ENCODE measurements around the gene ACTG2.

The ACTG2 gene

DNA sequence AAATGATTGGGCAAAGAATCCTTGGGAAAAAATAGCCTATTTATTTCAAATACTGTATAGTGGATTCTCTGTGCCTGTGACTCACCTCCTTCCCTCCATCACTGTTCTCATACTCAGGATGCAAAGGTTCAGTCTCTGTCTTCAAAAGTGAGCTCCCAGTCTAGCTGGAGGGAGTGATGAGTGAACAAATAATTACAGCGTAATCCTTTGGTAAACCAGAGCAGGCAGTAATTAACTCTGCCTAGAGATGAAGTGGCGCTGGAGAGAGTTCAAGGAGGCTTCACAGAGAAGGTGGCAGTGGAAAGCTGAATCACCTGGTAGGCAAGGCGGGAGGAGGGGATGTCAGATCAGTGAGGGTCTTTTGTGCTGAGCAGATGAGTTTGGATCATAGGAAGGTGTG lies 40.4 kb downstream of the ACTG2 start:
- Histone ChIP-seq H3K27ac (replicated peaks) (no peak overlapping the region), H3K4me3 (replicated peaks; ENCODE audit: insufficient read depth, low read length) (no peak overlapping the region), H3K27me3 (ENCODE audit: insufficient read depth, poor library complexity, severe bottlenecking) (no peaks in the 10 kb centered on the region)
- DNase-seq (ENCODE audit: low read depth in 1 of 2, low spot score in 1 of 2): no peak
- TF ChIP-seq CTCF (IDR thresholded peaks at IDR 0.05; ENCODE audit: insufficient read depth, low read length): no peak
- TF ChIP-seq GABPA (IDR thresholded peaks at IDR 0.05; ENCODE audit: low read depth): no peak
- no peak for TF ChIP-seq POLR2AphosphoS5 (IDR thresholded peaks at IDR 0.05; ENCODE audit: low read depth)
- no peak for TF ChIP-seq SPI1 (IDR thresholded peaks at IDR 0.05; ENCODE audit: borderline replicate concordance, low read depth)
- TF ChIP-seq, protein P1, sequence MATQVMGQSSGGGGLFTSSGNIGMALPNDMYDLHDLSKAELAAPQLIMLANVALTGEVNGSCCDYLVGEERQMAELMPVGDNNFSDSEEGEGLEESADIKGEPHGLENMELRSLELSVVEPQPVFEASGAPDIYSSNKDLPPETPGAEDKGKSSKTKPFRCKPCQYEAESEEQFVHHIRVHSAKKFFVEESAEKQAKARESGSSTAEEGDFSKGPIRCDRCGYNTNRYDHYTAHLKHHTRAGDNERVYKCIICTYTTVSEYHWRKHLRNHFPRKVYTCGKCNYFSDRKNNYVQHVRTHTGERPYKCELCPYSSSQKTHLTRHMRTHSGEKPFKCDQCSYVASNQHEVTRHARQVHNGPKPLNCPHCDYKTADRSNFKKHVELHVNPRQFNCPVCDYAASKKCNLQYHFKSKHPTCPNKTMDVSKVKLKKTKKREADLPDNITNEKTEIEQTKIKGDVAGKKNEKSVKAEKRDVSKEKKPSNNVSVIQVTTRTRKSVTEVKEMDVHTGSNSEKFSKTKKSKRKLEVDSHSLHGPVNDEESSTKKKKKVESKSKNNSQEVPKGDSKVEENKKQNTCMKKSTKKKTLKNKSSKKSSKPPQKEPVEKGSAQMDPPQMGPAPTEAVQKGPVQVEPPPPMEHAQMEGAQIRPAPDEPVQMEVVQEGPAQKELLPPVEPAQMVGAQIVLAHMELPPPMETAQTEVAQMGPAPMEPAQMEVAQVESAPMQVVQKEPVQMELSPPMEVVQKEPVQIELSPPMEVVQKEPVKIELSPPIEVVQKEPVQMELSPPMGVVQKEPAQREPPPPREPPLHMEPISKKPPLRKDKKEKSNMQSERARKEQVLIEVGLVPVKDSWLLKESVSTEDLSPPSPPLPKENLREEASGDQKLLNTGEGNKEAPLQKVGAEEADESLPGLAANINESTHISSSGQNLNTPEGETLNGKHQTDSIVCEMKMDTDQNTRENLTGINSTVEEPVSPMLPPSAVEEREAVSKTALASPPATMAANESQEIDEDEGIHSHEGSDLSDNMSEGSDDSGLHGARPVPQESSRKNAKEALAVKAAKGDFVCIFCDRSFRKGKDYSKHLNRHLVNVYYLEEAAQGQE (IDR thresholded peaks at IDR 0.05; ENCODE audit: insufficient replicate concordance, low read depth): no peak

DNA sequence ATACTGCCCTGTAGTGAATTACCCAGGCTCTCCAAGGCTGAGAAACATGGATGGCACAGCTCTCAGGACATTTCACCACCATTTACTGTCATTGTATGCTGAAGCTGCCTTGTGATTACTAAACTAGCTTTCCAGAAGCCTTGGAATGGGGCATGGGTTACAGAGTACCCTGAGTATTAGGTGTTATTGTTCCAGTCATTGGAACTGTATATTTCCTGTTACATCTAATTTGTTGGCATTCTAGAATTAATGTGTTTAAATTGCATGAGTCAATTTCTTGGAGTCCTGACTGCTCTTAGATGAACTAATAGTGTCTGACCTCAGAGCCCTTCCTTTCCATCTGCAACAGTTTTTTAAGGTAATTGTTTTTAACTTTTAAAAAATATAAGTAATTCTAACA lies 42.8 kb downstream of the ACTG2 start:
- Histone ChIP-seq H3K4me3 (replicated peaks; ENCODE audit: insufficient read depth, low read length) (no peak overlapping the region), H3K27ac (replicated peaks) (no peak overlapping the region)
- no peak for DNase-seq (ENCODE audit: low read depth in 1 of 2, low spot score in 1 of 2)

DNA sequence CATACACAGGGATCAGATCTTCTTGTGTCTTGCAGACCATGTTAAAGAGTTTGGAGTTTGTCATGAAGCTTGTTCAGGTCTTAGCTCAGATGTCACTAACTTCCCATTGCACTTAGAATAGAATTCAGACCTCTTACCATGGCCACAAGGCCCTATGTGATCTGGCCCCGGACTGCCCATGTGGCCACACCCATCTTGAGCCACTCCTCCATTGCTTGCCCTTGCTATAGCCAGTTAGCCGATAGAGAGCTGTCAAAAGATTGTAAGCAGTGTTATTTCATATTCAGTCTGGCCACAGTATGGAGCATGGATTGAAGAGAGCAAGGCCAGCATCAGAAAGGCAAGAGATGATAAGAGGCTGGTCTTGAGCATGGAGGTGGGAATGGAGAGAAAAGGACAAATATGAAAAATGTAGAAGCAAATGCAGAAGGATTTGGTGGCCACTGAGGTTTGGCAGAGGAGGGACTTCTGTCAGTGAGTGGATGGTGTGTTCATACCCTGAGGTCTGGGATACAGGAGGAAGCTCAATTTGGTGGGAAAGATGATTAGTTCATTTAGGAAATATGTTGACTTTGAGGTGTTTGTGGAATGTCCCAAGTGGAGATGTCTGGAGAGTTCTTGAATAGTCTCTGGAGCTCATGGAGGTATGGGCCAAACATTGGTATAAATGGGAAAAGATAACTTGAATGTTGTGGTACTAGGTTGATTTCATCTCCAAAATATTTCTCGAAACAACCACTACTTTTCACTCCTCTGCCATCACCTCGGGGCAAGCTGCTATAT lies 44.5 kb downstream of the ACTG2 start:
- TF ChIP-seq, protein P1 (IDR thresholded peaks at IDR 0.05; ENCODE audit: insufficient replicate concordance, low read depth): no peak
- TF ChIP-seq SPI1 (IDR thresholded peaks at IDR 0.05; ENCODE audit: borderline replicate concordance, low read depth): no peak
- TF ChIP-seq GABPA (IDR thresholded peaks at IDR 0.05; ENCODE audit: low read depth): no peak
- DNase-seq (ENCODE audit: low read depth in 1 of 2, low spot score in 1 of 2): no peak

More for the DNA sequence above, 42.8 kb downstream of the ACTG2 start:
- H3K27me3 ChIP-seq (ENCODE audit: insufficient read depth, poor library complexity, severe bottlenecking): no peaks in the 10 kb centered on the region
- TF ChIP-seq CTCF (IDR thresholded peaks at IDR 0.05; ENCODE audit: insufficient read depth, low read length) (no peak), GABPA (IDR thresholded peaks at IDR 0.05; ENCODE audit: low read depth) (no peak), SPI1 (IDR thresholded peaks at IDR 0.05; ENCODE audit: borderline replicate concordance, low read depth) (no peak), POLR2AphosphoS5 (IDR thresholded peaks at IDR 0.05; ENCODE audit: low read depth) (no peak)
- TF ChIP-seq, protein P1 (IDR thresholded peaks at IDR 0.05; ENCODE audit: insufficient replicate concordance, low read depth): no peak

More for the DNA sequence above, 44.5 kb downstream of the ACTG2 start:
- H3K27me3 ChIP-seq (ENCODE audit: insufficient read depth, poor library complexity, severe bottlenecking): no peaks in the 10 kb centered on the region
- no peak overlapping the region for H3K27ac ChIP-seq (replicated peaks)
- no peak overlapping the region for H3K4me3 ChIP-seq (replicated peaks; ENCODE audit: insufficient read depth, low read length)
